DMS53 treated with DMSO at 0.1 percent for 48 hours (cell line): Measurements from ENCODE around the gene MALL.
"Not testable (repeated sequence)": the region's sequence is repeated elsewhere in the genome, so short reads cannot be mapped to it uniquely, and the experiment has no call there.

Experiments
- DNase-seq: peaks from one replicate; lab custom pipeline; 2025; ENCODE audit not compliant: unreplicated experiment; lab: John Stamatoyannopoulos, UW

The MALL gene

DNA sequence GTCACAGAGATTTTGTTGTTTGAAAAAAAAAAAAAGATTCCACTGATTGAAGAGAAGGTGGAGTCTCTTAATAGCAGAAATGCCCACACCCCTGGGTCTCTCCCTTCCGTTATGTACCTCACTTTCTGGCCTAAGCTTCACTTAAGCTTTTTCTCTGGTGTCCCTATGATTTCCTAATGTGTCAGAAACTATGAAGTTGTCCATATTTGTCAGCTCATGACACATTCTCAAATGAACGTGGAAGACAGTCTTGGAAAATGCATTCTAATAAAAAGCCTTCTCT is 5.4 kb upstream of the MALL start:
- DNase-seq: no peak

DNA sequence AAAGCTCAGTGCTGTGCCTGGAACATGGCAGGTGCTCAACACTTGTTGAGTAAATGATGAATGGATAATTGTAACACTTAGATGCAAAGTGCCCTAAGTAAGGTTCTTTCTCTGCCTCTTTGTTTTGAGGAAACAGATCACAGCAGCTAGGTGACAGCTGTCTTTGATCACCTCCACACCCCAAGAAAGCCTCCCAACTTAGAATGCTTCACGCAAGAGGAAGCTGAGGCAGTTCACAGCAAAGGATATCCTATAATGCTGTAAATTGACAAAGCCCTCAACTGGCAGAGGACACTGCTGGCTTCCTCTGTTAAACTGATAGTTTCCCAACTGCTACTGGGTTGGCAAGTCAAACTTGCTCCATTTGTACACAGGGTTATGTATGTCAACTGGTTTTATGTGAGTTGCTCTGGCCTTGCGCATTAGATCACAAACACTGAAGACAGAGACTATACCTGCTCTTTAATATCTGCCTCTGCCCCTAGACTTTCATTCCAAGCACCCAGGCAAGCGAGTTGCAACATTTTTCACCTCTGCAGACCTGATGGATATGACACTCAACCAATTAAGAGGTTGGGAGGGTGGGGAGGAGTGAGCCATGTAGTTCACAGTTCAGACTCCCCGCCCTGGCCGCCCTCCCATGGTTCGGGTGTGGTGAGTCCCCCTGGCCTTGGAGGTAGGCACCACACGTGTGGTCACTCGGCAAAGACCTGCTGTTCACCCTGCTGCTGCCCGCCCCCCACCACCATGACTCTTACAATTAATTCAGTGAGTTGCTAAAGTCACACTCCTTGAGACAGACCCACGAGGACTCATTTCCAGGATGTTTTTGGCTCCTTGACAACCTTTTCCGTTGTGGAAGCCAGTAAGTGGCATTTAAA is 4.8 kb upstream of the MALL start:
- DNase-seq: no peak

DNA sequence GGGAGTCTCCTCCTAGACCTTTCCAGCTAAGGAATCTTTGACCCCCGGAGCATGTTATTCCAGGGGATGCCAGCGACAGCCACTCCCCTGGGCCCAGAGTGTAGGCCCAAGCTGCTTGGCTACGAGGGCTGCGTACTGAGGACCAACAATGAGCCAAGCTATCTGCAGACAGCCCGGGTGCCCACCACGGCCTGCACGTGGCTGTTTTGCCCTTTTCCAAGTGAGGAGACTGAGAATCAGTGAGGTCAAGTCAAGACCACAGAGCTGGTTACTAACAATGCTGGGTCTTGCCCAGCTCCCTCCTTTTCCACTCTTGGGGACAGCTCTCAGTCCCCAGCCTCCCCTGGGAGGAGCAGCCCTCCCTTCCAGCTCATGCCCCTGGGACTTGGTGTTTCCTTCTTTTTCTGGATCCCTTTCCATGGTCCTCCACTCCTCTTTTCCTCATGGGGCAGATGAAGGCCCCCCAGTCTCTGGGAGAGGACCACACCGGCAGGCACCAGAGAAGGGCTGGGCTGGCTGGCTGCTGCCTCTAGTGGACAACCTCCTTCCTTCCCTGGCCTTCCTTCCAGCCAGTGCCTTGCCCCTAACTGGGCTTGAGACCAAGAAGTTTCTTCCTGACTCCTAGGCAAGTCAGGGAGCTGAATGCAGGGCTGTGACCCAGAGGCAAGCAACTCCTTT is 550 bp upstream of the MALL start:
- DNase-seq: no peak

DNA sequence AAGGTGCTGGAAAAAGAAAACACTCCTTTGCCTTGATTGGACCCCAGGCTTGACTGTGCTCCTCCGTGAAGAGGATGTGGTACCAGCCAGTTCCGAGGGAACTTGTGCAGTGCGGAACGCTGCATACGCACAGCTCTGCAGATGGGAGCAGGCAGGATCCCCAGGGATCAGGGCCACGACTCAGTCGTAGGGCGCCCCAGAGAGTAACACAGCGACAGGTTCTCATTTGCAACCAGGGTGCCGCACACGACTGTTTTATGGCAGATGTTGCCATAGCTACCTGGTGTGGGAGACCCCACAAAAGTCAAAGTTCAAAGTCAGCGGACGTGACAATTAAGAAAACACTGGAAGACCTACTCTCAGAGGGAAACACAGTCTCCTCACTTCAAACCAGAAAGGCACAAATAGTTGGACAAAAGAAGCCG is 779 bp downstream of the MALL start:
- peak; percentile 64 for DNase-seq

DNA sequence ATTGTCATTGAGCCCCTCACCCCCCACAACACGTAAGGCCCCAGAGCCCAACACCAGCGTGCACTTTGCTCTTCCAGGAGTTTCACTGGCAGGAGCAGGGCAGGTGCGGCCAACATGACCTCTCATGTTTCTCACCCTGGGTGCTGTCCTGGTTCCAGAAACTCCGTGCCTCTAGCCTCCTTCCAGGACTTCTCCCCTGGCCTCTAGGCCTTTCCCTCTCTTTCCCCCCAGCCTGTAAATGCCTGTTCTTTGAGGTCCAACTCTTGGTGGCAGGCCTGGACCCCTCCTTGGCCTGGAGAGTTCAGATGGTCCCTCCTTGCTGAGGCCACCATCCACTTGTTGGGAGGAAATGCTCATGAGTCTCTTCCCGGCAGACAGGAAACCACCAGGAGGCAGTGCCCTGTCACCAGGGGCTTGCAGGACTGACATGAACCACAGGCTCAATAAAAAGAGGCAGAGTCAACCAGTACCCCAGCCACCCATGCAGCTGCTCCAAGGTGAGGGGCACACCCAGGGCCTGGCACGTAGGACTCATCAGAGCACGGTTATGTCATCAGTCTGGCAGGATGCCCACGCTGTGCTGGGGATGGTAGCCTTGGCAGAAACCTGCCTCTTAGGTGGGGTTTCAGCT is 1.5 kb downstream of the MALL start:
- DNase-seq: peak; percentile 76

DNA sequence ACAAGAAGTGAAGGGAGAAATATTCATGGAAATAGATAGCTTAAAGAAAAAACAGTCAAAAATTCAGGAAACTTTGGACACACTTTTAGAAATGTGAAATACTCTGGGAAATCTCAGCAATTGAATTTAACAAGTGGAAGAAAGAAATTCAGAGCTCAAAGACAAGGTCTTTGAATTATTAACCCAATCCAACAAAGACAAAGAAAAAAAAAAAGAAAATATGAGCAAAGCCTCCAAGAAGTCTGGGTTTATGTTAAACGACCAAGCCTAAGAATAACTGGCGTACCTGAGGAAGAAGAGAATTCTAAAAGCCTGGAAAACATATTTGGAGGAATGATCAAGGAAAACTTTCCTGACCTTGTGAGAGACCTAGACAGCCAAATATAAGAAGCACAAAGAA is 7.3 kb downstream of the MALL start:
- not testable (repeated sequence) for DNase-seq

DNA sequence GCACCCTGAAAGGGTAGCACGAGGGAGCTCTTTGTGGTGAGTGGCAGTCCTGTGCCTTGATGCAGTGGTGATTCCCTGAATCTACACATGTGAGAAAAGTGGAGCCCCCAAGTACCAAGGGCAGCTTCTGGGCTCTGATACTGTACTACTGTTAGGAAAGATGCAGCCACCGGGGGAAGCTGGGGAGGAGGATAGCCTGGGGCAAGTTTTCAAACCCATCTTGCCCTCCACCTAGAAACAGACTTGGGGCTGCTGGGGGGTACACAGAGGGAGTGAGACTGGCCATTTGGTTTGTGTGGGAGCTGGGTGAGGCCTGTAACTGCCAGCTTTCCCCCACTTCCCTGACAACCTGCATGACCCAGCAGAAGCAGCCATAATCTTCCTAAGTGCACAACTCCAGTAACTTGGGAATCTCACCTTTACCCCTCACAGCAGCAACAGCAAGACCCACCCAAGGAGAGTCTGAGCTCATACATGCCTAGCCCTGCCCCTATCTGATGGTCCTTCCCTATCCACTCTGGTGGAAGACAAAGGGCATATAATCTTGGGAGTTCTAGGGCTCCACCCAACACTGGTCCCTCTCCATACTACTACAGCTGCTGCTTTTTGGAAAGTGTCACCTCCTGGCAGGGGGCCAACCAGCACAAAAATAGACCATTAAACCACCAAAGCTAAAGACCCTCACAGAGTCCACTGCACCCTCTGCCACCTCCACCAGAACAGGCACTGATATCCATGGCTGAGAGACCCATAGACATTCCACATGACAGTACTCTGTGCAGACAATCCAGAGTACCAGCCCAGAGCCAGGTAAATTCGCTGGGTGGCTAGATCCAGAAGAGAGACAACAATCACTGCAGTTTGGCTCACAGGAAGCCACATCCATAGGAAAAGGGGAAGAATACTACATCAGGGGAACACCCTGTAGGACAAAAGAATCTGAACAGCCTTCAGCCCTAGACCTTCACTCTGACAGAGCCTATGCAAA is 8.2 kb downstream of the MALL start:
- no peak for DNase-seq

DNA sequence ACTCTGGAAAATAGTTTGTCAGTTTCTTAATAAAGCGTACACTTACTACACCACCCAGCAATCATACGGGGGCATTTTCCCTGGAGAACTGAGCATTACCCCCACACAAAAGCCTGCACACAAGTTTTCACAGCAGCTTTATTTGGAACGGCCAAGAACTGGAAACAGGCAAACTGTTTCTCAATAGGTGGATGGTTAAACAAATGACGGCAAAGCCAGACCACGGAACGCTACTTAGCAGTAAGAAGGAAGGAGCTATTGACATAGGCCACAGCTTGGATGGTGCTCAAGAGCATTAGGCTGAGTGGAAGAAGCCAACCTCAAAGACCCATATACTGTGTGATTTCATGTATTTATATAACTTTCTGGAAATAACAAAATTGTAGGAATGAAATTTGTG is 9.0 kb downstream of the MALL start:
- DNase-seq: peak; percentile 34

DNA sequence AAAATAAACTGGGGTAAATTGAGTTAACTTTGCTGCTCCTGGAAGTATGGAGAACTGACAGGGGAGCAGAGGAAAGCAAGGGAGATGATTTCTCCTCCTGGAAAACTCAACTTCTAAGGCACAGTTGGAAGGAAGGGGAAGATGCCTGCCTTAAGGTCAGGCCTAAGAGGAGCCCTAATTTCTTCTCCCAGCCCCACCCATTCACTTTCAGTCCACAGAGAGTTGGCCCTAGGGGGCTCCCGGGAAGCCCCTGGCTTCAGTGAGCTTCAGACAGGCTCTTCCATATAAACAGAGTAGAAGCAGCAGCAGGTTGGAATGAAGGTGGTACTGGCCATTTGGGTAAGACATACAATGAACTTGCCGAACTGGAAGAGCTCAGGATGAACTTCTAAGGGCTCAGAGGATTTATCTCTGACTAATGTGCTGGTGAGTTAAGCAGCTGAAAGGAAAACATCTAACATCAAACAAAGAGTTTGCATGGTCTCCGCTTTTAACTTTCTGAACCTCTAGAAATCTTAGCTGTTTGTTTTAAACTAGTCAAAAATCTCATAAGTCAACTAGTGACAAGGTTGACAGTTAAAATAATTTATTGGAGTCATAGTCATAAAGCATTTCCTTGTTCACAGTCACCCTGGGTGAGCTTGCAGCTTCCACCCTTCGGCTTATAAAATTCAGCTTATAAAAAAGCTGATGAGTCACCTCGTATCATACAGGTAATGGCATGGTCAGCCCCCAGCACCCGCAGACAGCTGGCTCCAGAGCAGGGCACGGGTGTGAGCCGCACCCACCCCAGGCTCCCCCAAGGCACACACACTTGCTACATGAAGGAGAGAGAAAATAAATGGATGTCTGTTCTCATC is 9.8 kb downstream of the MALL start:
- peak; percentile 79 for DNase-seq

DNA sequence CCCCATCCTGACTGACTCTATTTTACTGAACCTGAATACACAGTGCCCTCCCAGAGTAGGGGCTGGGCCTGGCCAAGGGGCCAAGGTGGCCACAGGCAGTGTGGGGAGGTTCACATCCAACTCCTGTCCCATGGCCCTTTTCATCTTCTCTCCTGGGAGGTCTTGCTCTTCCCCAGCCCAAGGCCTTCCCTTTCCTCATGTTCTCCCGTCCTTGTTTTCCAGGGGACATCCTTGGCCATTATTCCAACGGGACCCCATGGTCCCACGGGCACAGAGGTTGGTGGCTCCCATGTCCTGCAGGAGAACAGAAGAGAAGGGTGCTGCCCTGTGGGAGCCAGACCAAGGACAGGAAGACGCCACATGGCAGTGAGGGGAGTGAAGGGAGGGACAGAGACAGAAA is 10.4 kb downstream of the MALL start:
- DNase-seq: no peak

DNA sequence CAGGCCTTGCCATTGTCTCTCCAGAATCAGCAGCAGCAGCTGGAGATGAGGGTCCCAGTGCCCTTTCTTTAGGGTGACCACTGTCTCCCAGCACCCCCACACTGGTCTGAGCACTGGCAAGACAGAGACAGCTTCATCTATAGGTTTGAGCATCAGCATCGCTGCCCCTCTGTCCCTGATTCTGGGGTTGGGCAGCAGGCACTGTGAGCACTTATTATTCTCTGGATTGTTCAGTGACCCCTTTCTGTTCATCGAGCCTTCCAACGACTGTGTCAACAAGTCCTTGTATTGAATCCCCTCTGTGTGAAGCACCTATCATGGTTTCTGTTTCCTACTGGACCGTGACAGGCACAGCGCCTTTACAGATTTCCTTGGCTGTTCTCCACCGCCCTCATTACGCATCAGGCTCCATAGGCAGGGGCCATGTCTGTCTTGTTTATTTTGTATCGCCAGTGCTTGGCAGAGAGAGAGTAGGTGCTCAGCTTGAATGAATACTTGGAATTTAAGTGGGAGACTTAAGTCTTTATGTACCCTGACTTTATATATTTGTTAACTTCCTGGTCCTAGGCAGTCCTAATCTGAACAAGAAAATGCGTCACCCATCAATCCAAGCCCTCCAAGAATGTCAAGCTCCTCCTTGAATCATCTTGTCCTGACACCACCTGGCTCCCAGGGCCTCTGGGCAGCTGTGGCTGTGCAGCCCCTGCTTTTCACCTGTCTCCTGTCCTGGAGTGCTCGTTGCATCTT is 11.4 kb downstream of the MALL start:
- peak; percentile 86 for DNase-seq

DNA sequence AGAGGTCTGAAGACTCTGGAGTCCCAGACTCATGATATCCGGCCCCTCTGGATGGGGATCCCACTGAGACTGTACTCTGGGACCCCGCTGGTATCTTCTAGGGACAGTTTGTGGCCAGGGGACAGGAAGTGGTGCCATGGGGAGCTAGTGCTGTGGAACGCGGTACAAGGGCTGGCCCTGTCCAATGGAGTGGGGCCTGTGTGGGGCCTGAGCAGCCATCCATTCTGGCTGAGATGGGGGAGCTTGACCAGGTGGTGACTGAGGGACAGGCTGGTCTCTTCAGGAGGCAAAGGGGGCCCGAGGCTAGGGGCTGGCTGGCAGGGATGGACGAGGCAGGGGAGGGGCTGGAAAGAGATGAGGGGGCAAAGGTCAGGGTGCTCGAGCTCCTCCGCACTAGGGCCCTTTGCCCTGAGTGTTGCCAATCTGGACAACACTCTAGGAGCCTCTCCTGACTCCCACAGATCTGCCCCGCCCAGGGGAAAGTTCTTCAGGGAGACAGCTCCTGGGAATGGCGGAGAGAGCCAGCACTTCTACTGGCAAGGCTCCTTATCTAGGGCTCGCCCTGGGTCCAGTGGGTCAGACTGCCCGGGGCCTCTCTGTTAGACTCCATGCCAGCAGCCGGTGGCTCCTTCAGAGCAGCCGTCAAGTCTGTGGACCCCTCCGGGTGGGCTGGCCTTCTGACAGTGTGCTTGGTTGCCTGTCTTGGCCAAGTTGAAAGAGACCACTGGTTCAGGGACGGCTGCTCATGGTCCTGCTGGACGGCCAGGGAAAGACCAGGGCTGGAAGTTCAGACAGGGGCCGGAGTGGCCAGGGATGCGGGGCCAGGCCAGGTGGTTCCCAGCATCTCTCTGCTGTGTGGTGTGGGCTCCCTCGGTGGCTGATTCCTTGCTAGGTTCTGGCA is 12.3 kb downstream of the MALL start:
- no peak for DNase-seq

DNA sequence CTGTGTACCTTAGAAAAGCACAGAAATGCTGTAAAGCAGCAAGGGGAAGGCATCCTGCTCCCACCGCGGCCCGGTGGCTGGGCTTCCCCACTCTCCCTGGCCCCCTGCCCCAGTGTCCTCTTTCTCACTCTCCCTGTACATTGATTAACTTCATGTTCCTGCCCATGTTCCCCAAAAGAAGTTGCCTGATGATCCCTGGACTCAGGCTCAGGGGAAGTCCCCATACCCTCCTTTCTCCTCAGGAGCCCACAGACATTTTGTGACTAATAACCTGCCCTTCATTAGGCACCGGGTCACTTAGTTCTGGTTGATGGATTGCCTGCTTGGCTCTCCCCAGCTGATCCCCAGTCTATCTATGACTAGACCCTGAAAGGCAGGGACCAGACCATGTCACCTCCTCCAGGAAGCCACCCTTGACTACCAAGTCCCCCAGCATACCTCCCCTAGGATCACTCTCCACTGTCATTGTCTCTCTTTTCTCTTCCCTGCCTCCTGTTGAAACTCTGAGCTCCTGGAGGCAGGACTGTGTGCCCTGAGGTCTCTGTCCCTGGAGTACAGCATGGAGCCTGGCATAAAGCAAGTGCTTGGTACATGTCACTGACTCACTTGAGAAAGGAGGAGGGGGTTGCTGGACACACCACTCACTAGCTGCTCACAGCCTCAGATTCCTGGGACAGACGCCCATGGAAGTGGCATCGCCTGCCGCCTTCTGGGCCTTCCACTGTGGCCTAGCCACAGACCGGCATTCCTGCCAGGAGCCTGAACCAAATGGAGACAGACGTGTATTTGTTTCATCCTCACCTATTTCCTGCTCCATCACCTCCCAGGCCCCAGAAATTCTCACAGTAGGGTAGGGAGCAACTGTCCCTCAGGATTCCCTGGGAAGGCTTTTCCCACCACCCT is 13.5 kb downstream of the MALL start:
- no peak for DNase-seq

DNA sequence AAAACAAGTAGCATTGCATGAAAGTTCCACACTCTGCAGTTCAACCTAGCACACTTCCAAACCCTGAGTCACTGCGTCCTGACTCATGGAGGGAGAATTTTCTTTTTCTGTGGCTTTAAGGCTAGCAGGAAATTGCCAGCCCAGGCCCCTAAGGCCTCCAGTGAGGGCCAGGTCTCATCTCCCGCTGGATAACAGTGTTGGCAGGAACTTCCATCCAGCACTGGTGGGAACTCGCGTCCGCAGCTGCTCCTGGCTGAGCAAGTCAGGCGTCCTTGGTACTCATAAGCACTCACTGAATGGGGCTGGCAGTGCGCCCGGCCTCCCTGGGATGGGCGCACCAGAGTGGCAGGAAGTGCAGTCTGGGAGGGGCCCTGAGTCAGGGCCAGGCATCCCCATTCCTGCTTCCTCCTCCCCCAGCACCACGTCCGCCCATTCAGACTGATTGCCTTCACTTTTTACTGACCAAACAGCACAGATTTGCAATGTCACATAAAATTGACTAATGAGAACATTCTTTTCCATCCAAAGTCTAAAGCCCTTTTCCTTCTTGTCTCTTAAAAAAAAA is 14.3 kb downstream of the MALL start:
- peak; percentile 97 for DNase-seq

DNA sequence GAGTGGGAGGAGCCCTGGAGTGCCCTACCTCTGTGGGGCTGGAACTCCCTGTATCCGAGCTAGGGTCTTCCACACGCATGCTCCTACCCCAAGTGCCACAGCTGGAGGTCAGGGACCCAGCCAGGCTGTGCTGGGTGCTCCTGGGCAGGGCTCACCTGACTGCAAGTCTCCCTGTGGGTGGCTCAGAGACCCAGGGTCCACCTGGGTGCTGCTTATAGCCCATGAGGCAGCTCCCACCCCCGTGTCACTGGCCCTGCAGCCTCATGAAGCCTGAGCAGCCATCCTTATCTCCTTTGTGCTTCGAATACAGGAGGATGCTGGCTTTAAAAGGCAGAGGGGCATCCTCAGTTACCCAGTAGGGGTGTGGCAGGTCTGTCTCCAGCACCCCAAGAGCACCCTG is 14.7 kb downstream of the MALL start:
- DNase-seq: not testable (repeated sequence)

DNA sequence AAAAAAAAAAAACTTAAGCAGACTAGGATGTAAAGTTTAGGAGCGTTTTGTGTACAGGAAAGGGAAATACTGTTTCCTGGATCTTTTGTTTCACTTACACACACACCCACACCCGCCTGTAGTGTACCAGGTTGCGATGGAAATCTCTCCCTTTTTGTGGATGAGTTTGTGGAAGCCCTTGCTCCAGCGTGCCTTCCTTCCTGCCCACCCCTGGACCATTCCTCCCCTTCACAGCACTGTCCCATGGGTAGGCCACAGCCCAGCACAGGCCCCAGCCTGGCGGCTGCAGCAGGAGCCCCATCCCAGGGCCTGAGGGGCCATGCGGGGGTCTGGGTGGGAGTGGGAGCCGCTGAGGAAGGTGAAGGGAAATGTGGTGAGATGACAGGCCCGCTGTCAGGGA is 15.1 kb downstream of the MALL start:
- DNase-seq: no peak
